ENCODE data around the gene RNU2-63P.

- TF ChIP-seq POLR2AphosphoS5 (IDR thresholded peaks at IDR 0.05) (no peak), CTCF (IDR thresholded peaks at IDR 0.05 in 8 of 11, conservative IDR thresholded peaks at IDR 0.05 in 3 of 11) (no peak)
Observed at GRCh38 chr2:88053934-88054781, 37.8 kb upstream of the RNU2-63P start.
